GM21447 (cell line): ENCODE results near the gene CHD6.

Source experiments
- ATAC-seq: cut with Tn5 transposase; IDR thresholded peaks from one replicate; pipeline ENCODE4 v1.9.1; 2021; ENCODE audit not compliant: unreplicated experiment

CHD6 gene

DNA sequence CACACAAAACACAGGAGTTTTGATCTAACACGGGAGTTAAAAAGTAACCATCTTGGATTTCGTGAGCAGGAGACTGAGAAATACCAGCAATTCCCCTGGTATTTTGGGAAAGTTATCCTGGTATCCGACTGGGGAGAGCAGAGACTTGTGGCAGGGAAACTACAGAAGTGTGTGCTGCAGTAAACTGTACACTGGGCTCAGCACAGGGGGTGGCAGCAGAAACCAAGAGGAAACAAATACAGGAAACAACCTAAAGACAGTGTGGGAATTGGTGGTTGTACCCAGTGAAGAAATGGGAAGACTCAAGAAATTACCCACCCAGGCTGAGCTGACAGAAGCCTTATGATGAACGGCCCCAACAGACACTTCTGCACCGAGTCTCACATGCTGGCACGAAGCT lies 109.8 kb downstream of the CHD6 start:
- ATAC-seq: no peak

DNA sequence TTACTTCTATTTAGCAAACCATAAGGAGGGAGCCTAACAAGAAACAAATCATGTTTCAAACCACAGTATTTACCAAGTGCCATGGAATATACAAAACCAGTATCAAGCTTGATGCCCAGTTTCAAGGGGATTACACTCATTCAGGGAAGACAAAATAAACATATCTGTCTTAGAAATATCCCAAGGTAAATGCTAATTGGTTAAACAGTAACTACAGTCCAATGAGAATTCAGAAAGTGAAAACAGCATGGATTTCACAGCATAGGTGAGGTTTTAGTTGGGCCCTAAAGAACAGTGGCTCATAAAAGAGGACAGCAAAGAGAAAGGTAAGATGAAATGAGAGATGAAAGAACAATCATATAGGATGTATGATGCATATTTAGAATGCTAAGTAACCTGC lies 110.3 kb downstream of the CHD6 start:
- no peak for ATAC-seq

DNA sequence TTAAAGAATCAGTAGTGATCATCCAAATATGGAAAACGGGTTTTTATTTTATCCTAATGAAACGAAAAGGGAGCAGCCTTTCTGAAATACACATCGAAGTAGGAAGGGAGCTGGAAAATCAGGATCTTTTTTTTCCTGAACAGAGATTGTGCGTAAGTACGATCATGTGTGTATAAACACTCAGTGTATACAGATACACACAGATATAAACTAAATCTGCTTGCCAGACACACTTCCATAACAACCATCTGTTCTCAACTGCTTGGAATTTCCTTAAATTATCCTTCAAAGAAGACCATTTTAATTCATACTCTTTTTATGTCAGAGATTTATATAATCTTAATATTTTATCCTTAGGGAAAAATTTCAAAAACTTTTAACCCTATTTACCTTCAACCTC lies 110.7 kb downstream of the CHD6 start:
- ATAC-seq: no peak

DNA sequence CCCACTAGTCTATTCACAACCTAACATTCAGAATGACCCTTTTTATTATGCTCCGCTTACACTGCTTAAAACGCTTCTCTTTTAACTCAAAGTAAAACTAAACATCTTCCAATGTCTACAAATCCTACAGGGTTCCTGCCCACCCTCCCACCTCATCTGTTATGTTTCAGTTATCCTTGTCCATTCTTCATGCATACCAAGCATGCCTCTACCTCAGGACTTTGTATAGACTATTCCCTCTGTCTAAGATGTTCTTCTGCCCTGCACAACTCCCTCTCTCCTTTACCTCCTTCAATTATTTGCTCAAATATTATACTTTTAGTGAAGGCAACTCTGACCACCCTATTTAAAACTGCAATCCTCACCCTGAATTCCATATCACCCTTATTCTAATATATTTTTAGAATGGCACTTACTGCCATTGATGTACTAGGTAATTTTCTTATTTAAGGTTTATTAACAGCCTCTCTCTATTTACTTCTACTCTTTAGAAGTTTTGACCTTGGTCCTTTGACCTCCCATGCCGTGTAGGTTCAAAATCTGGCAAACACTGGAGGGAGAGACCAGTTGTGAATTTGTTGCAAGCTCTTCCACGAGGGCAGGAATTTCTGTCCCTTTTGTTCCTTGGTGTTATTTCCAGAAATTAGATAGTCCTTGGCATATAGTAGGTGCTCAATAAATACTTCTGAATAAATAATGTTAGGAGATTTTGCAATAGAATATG lies 111.8 kb downstream of the CHD6 start:
- no peak for ATAC-seq

DNA sequence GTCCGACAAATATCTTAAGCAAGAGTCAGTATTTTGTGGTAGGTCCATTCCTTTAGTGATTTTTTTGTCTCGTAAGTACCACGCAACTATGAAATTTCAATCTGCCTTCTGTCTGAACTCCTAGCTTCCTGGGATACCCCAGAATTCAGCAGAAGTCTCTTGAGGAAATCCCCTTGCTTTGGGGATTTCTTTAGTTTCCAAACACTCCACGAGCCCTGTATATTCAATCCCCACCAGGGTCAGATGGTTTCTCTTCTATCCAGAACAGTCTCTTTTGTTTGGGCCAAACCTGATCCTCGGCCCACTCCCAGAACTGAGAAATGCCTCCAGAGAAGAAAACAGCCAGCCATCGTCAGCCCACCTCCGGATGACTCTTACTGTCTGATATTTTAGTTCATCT lies 113.0 kb downstream of the CHD6 start:
- no peak for ATAC-seq

DNA sequence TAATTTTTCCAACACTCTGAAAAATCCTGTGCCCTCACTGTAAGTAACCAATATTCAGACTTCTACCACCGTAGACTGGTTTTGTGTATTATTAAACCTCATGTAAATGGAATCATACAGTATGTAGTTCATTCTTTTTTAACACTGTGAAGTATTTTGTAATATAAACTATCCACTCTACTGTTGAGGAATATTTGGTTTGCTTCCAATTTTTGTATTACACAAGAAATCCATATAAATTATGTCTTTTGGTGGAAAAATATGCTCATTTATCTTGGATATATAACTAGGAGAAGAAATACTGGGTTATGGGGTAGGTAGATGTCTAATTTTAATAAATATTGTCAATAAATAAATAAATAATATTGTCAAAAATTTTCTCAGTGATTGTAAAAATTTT lies 116.8 kb downstream of the CHD6 start:
- ATAC-seq: no peak

DNA sequence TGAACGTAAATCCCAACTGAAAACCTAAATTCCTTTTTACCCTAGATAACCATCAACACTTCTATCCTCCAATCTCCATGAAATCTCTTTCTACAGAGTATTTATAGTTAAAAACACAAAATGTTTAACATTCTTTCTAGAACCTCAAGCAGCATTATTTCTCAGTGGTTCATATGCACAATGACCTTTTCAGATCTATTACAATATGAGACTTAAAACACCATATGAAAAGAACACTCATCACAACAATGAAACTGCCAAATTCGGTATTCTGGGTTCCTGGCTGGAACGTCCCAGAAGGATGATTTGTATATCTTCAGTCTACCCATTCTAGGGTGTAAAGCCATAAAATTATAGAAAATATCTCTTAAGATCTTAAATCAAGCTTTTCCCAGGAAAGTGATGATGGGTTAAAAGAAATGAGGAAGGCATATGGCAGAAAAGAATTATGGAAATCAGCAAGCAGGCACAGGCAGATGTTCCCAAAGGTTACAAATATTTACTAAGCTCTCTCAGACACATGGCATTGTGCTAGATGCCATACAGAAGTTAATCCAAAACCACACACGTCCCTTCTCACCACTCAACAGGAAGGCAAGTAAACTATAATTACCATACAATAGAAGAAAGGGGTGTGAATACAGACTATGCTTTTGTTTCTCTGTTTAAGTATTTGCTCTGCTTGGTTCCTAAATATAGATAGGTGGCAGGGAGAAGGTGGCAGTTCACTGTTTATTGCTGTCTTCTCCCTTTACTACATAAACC lies 118.0 kb downstream of the CHD6 start:
- ATAC-seq: no peak

DNA sequence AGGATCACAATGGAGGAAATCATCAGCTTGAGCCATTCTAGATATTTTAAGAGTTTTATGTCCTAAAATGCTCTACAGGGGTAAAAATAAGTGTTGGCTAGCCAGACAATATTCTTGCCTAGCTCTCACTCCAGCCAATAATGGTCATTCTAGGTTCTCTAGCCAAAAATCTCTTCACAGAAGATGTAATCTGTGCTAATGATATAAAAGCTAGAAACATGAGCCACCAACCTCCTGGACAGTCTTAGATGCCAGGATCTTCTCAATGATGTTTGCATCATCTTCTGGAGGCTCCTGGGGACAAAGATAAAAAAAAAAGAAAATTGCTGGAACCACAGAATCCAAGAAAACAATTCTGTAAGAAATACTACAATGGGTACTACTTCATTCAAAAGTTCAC lies 119.1 kb downstream of the CHD6 start:
- ATAC-seq: no peak

DNA sequence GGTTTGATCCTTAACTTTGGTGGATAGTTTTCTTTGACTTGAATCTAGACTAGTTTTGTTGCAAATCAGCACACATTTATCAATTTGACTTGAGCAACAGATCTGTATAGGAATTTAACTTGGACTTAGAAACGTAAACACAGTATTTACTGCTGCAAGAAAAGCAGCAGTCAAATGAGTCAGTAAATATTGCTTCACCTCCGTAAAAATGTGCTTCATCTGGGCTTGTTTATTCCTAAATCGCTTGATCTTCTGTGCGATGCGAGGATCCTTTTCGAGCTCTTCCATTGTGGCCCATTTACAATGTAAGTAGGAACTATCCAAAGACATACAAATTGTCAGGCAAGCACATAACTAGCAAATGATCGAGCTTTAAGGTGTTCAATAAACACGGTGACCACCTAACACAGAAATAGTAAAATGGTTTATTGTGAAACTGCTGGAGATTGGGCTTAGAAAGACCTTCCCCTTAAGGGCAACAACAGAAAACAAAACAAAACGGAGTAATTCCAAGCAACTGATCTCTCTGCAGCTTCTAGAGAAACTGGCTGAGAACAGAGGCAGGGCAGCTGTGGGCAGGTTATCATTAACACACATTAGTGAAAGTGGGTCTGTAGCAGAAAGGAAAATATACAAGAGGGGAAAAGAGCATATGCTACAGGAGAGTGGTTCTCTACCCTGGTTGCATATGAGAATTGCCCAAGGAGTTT lies 120.8 kb downstream of the CHD6 start:
- ATAC-seq: no peak

DNA sequence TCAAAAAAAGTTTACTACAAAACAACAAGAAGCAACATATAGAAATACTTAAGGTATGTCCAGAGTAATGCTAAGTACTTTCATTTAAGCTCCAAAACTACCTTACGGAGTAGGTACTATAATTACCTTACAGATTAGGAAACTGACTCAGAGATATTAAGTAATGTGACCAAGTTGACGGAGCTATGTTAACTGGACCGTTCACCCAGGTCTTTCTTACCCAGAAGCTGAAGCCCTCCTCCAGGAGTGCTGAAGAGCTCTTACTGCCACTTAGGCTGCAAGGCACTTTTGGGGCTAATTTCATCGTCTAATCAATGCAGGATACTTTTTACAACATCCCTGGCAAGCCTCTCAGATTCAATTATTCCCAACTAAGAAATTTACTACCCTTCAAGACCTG lies 123.7 kb downstream of the CHD6 start:
- no peak for ATAC-seq

DNA sequence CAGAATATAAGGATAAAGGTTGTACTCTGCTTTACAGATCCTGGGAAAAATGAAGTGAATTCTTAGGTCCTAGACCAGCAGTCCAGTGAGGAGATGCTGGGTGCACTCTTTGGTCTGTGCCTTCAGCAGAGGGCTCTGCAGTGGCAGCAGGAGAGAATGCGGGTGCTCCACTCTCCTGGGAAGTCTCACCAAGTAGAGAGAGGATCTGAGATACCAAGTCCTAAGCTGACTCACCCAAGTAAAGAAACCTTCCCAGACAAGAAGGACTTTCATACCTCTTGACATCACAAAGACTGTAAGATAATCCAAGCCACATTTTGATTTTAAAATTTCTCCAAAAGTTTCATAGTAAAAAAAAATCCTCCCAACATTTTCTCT lies 134.6 kb downstream of the CHD6 start:
- no peak for ATAC-seq

DNA sequence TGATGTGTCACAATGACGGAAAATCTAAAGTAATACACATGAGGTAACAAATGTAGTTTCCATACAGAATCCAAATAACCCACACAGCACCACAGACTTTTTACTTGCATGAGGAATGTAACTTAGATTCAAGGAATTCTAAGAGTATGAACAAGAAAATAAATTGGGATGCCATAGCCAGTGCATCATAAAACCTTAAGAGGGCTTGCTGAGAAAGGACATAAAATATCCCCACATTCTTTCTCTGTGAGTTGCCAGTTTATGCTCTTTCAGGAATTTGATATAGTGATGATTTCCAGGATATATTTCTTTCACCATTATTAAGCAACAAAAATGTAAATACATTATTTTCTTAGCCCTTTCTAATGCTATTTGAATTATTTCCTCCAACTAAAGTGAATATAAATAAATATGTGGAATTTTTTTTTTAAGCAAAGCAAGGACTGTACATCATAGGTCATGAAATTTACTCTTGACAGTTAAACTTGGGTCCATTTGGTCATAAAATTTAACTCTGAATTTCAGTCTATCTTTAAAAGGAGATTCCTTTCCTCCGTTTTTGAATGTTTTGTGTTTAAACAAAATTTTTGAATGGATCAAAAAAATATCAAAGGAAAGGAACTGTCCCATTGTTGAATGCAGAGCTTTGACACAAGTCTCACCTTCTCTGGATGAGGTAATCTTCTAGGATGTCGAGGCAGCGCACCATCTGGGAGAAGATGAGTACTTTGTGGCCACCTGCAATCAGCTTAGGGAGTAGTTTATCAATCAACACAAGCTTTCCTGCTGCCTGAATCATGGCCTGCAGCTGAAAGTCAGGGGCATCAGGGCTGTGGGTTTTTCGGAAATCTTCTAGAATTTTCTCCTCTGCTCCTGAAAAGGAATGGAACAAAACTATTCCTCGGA lies 135.3 kb downstream of the CHD6 start:
- no peak for ATAC-seq

DNA sequence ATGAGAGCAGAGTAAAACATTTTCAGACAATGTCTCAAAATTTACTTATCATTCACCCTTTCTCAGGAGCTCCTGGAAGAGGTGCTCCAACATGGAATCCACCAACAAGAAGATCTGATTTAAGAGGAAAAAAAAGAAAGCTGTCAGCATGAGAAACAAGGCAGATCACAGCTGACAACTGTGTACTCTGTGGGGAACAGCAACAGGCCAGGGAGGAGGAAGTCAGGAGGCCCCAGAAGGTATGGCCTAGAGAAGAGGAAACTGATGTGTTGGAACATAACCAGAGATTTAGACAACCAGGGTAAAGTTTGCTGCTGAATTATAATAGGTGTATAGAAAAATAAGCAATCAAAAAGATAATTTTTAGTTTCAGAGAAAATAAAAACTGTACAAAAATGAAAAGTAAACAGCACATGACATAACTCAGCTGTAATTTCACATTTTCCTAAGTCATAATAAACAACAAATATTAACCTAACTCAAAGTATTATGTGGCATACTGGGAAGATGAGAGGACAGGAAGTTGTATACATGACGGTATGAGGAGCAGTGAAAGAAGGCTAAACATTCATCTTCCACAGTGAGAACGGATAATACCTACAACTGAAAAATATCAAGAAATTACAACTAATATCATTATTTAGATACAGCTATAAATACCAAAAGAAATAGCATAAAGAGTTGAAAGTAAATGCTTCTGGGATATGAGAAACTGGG lies 138.0 kb downstream of the CHD6 start:
- no peak for ATAC-seq

DNA sequence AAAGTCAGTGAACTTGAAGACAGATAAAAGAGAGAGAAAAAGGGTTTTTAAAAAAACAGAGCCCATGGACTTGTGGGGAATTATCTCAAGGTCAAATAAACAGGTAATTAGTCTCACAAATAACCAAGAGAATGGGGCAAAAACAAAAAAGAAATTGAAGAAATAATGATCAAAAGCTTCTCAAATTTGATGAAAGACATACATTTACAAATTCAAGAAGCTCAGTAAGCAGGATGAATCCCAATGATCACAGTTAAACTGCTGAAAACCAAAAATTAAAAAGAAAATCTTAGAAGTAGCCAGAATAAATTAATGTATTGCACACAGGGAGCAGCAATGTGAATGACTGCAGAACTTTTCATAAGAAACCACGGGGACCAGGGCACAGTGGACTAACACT lies 139.1 kb downstream of the CHD6 start:
- no peak for ATAC-seq

DNA sequence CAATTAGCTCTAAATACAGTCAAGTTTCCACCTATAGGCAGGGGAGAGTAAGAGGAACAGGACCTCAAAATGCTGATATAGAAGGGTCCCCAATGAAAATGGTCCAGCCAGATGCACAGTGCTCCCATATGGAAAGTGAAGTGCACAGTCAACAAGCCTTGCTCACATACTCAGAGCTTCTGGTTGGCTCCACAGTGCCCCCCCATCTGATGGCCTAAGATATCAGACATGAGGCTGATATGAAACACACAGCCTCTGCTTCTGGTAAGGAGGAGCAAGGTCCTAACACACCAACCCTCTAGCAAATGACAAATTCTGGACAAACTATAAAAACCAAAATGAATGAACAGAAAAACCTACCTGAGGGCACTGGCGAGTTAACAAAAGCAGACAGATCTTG lies 140.2 kb downstream of the CHD6 start:
- no peak for ATAC-seq

DNA sequence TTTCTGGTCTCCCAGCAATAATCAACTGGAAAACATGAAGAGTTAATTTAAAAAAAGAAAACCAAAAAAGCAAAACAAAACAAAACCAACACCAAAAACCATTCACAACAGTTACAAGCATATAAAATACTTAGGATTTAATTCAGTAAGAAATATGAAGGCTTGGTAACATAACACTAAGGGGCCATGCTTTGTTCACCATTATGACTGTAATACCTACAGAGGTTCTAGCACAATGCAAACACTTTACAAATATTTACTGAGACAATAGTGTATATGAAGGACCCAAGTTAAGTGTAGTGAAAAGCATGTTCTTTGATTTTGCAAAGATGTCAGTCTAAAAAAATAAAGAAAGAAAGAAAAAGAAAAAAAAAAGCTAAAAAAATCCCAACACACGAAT lies 141.7 kb downstream of the CHD6 start:
- ATAC-seq: no peak

DNA sequence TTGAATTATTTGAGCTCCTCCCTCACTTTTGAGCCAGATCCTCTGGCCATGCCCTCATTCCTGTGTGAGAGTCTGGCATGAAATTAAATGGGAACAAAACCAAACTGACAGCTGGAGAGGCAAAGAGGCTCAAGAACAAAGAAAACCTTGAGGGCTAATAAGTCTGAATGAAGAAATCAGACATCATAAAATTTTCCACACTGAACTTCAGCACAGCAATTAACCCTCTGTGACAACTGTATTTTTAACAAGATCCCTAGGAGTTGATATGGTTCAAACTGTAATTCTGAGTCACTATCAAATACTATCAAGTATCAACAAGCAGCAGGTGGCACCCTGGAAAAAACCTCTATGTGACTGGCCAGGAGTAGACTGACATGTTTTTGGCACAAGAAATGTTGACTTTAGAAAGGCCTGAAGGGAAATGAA lies 142.2 kb downstream of the CHD6 start:
- no peak for ATAC-seq

DNA sequence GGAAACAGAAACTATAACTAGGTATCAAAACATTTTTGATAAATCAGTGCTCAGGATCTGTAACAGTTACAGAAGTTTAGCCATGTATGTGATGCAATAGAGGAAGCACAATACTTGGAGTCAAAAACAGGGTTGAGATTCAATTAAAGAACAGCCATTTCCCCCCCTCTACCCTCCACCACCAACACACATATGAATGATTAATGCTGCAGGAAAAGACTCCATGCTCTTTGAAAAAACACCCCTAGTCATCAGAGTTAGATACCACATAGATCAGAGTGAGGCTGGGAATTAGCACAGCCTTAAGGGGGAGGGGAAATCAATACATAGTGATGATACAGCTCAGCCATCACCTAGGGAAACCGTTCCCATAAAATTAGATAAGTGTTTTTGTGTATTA lies 142.7 kb downstream of the CHD6 start:
- ATAC-seq: no peak

DNA sequence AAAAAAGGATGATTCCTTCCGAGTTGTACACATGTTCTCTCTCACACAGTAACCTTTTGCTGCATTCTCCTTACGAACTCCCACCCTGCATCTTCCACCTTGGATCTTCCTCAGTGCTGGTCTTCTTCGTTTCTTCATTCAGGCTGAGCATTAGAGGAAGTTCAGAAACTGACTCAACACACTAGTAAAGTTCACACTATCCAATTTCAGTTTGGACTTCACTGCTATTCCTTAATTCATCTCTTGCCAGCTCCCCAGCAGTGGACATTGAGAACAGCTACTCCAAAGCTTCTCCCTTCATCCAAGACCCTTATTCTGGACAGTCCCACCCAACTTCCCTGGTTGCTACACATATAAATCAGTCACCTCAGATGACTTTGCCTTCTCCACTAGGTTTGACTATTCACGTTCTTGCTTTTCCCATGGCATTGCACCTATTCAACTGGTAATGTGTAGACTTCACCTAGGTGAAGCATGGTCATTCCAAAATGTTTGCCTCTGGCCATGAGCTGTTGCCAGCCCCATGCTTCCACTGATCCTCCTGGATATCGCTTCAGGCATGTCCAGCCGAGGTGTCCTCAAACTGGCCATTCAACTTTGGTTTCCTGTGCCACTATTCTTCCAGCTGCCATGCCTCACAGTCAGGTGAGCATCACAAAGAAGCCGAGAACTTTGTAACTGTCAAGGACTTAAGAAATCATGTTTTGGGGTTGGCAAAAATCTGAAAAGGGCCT lies 147.6 kb downstream of the CHD6 start:
- ATAC-seq: no peak

DNA sequence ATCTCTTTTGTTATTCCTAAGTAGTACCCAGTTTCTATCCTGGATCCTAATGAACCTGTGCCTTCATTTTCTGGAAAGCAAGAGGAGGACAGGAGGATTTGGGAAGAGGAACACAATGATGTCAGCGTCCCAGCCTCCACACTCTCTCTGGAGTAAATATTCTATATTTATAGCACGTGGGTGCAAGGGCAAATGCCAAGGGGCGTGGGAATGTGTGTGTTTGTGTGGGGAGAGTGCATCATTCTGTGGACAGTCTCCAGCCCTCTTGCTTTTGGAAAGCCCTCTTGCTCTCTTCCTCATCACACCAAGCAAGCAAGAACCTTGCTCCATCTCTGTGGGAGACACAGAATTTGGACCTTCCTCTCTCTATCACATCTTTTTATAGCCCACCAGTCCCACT lies 148.3 kb downstream of the CHD6 start:
- ATAC-seq: no peak
